Measurements from ENCODE around the gene ABHD18.

DNA sequence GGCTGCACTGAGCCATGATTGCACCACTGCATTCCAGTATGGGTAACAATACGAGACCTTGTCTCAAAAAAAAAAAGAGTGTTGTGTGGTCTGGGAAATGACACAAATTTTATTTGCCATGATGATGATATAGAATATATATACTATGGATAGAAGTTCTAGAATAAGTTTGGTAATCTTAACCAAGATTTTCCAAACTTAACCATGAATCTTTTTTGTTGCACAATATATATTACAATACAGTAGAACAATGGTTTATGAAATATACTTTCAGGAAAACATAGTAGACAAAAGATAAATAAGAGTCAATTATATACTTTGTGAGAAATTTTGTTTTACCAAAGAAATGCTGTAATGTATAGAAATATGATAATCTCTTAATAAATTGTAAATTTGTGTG, 35.0 kb upstream of the ABHD18 start:
- TF ChIP-seq POLR2A (IDR thresholded peaks at IDR 0.05): no peak
- TF ChIP-seq, protein P1, sequence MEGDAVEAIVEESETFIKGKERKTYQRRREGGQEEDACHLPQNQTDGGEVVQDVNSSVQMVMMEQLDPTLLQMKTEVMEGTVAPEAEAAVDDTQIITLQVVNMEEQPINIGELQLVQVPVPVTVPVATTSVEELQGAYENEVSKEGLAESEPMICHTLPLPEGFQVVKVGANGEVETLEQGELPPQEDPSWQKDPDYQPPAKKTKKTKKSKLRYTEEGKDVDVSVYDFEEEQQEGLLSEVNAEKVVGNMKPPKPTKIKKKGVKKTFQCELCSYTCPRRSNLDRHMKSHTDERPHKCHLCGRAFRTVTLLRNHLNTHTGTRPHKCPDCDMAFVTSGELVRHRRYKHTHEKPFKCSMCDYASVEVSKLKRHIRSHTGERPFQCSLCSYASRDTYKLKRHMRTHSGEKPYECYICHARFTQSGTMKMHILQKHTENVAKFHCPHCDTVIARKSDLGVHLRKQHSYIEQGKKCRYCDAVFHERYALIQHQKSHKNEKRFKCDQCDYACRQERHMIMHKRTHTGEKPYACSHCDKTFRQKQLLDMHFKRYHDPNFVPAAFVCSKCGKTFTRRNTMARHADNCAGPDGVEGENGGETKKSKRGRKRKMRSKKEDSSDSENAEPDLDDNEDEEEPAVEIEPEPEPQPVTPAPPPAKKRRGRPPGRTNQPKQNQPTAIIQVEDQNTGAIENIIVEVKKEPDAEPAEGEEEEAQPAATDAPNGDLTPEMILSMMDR (IDR thresholded peaks at IDR 0.05): no peak

All from Peyer's patch (tissue), 4 donors.